Activated naive CD8-positive, alpha-beta T cell (primary cell): ENCODE data around the gene DOCK8.
A peak's percentile ranks its signal among the peaks of the same experiment; 100 is the strongest.
"Not testable (repeated sequence)": the region's sequence is repeated elsewhere in the genome, so short reads cannot be mapped to it uniquely, and the experiment has no call there.

Experiments
- H3K27ac Mint-ChIP-seq: one replicate; pipeline ENCODE4 v1.8.0; 2021; ENCODE audit warnings: mixed read lengths
- H3K27me3 Mint-ChIP-seq: one replicate; pipeline ENCODE4 v1.8.0; 2021; ENCODE audit warnings: mixed read lengths
- H3K36me3 Mint-ChIP-seq: one replicate; pipeline ENCODE4 v1.8.0; 2021; ENCODE audit warnings: mixed read lengths
- H3K4me1 Mint-ChIP-seq: one replicate; pipeline ENCODE4 v1.8.0; 2021; ENCODE audit warnings: low read depth, mixed read lengths
- H3K4me3 Mint-ChIP-seq: one replicate; pipeline ENCODE4 v1.8.0; 2021; ENCODE audit warnings: mild to moderate bottlenecking, mixed read lengths
- H3K9me3 Mint-ChIP-seq: one replicate; pipeline ENCODE4 v1.8.0; 2021; ENCODE audit warnings: low read depth, mixed read lengths

Gene DOCK8

DNA sequence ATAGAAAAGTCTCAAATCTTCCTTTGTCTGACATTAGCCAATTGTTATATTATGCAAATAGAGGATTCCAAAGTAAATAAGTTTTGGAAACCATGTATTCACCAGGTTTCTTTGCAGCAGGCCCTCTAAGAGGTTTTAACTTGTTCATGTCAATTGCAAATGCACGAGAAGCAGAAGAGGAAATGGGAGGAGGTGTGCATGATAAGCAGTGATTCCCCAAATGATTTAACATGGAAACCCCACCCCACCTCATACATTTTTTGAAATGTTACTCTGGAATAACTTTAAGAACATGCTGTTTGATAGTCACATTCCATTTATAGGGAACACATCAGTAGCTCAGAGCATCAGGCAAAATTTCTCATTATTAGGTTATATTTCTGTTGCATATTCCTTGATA, 190.7 kb downstream of the DOCK8 start:
- Mint-ChIP-seq H3K27me3 (no peaks in the 10 kb centered on the region), H3K36me3 (peaks cover 30% of the 10 kb centered on the region), H3K9me3 (no peaks in the 10 kb centered on the region), H3K27ac (no peak overlapping the region), H3K4me1 (no peaks in the 10 kb centered on the region), H3K4me3 (no peak overlapping the region)

GRCh38 chr9:406886-407654, 192.4 kb downstream of the DOCK8 start:
- no peaks in the 10 kb centered on the region for H3K4me1 Mint-ChIP-seq
- H3K9me3 Mint-ChIP-seq = no peaks in the 10 kb centered on the region
- H3K27me3 Mint-ChIP-seq = no peaks in the 10 kb centered on the region
- peaks cover 31% of the 10 kb centered on the region for H3K36me3 Mint-ChIP-seq
- H3K27ac Mint-ChIP-seq = peak overlapping the region; percentile 58
- no peak overlapping the region for H3K4me3 Mint-ChIP-seq

DNA sequence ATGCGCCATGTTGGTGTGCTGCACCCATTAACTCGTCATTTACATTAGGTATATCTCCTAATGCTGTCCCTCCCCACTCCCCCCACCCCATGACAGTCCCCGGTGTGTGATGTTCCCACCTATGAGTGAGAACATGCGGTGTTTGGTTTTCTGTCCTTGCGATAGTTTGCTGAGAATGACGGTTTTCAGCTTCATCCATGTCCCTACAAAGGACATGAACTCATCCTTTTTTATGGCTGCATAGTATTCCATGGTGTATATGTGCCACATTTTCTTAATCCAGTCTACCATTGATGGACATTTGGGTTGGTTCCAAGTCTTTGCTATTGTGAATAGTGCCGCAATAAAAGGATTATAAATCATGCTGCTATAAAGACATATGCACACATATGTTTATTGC, 195.0 kb downstream of the DOCK8 start:
- H3K27me3 Mint-ChIP-seq, H3K4me1 Mint-ChIP-seq, H3K27ac Mint-ChIP-seq, H3K9me3 Mint-ChIP-seq, H3K4me3 Mint-ChIP-seq: not testable (repeated sequence)
- peaks cover 29% of the 10 kb centered on the region for H3K36me3 Mint-ChIP-seq

- peaks cover 17% of the 10 kb centered on the region for H3K36me3 Mint-ChIP-seq
- no peaks in the 10 kb centered on the region for H3K27me3 Mint-ChIP-seq
- H3K4me3 Mint-ChIP-seq = no peak overlapping the region
- H3K27ac Mint-ChIP-seq = no peak overlapping the region
- no peaks in the 10 kb centered on the region for H3K9me3 Mint-ChIP-seq
- no peaks in the 10 kb centered on the region for H3K4me1 Mint-ChIP-seq
Observed at GRCh38 chr9:414595-414994, 199.9 kb downstream of the DOCK8 start.

DNA sequence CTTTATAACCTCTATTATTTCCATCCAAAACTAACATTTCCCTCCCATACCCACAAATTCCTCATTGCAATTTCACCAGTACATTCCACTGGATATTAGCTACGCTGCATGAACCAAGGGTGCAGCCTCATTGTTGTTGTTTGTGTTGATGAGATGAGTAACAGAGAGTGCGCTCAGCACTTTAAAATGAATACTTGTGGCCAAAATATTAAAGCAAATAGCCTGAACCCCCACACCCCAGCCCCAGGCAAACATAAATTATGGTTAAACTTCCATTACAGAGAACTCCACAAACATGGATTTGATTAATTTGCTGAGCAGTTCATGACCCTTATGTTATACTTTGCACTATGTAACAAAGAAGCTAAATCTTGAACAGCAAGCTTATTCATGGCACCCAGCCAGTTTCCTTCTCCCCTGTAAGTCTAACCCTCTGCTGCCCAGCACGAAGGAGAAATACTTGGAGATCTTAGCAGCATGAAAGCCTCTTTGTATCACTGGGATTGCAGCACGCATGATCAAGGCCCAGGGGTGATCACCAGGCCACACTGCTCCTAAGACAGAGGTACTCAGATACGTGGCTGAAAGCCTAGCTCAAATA, 205.0 kb downstream of the DOCK8 start:
- no peaks in the 10 kb centered on the region for H3K9me3 Mint-ChIP-seq
- no peaks in the 10 kb centered on the region for H3K27me3 Mint-ChIP-seq
- H3K27ac Mint-ChIP-seq = no peak overlapping the region
- peaks cover 17% of the 10 kb centered on the region for H3K36me3 Mint-ChIP-seq
- H3K4me1 Mint-ChIP-seq = no peaks in the 10 kb centered on the region
- H3K4me3 Mint-ChIP-seq = no peak overlapping the region

GRCh38 chr9:421896-422295, 207.2 kb downstream of the DOCK8 start:
- H3K27me3 Mint-ChIP-seq = no peaks in the 10 kb centered on the region
- H3K27ac Mint-ChIP-seq = no peak overlapping the region
- H3K9me3 Mint-ChIP-seq = no peaks in the 10 kb centered on the region
- no peak overlapping the region for H3K4me3 Mint-ChIP-seq
- no peaks in the 10 kb centered on the region for H3K4me1 Mint-ChIP-seq
- peaks cover 10% of the 10 kb centered on the region for H3K36me3 Mint-ChIP-seq

DNA sequence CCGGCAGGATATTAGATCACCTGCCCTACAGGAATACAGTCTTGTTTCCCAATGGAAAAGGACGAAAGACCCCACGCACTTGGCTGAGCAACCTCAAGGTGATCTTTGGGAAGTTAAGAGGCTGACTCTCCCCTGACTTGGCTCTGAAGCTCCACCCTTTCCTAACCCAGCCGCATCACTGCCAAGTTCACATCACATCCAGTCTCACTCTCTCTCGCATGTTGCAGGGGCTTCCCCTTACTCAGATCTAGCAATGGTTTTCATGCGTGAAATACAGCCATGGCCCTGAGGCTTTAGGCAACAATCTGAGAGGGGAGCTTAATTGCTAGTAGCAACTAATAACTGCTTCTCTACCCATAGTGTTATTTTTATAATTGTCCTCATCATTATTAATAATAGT, 211.6 kb downstream of the DOCK8 start:
- H3K27ac Mint-ChIP-seq = peak overlapping the region; percentile 73
- H3K36me3 Mint-ChIP-seq = peaks cover 9% of the 10 kb centered on the region
- no peaks in the 10 kb centered on the region for H3K9me3 Mint-ChIP-seq
- no peak overlapping the region for H3K4me3 Mint-ChIP-seq
- no peaks in the 10 kb centered on the region for H3K4me1 Mint-ChIP-seq
- H3K27me3 Mint-ChIP-seq = no peaks in the 10 kb centered on the region

GRCh38 chr9:426976-427375, 212.3 kb downstream of the DOCK8 start:
- Mint-ChIP-seq H3K27ac (no peak overlapping the region), H3K4me3 (no peak overlapping the region), H3K4me1 (no peaks in the 10 kb centered on the region), H3K27me3 (no peaks in the 10 kb centered on the region), H3K9me3 (no peaks in the 10 kb centered on the region), H3K36me3 (peaks cover 9% of the 10 kb centered on the region)

DNA sequence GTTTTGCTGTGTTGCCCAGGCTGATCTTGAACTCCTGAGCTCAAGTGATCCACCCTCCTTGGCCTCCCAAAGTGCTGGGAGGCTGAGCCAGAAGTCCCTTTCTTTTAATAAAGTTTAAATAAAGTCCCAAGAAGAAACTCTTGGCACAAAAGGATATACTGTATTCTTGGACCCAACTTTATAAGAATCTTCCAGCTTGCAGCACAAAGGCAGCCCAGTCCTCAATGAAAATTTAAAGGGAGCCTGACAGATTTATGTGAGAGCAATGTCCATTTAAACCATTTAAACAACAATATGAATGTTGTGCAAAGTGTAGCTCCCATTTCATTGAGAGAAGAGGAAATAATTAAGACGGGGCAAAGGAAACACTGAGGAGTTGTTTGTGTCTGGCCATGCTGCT, 217.0 kb downstream of the DOCK8 start:
- Mint-ChIP-seq H3K27me3 (no peaks in the 10 kb centered on the region), H3K4me1 (no peaks in the 10 kb centered on the region), H3K4me3 (no peak overlapping the region), H3K9me3 (no peaks in the 10 kb centered on the region), H3K36me3 (peaks cover 7% of the 10 kb centered on the region), H3K27ac (no peak overlapping the region)

- no peaks in the 10 kb centered on the region for H3K4me1 Mint-ChIP-seq
- no peaks in the 10 kb centered on the region for H3K27me3 Mint-ChIP-seq
- H3K9me3 Mint-ChIP-seq = no peaks in the 10 kb centered on the region
- peak overlapping the region; percentile 3 for H3K27ac Mint-ChIP-seq
- H3K4me3 Mint-ChIP-seq = no peak overlapping the region
- peaks cover 5% of the 10 kb centered on the region for H3K36me3 Mint-ChIP-seq
Observed at GRCh38 chr9:436482-436881, 221.8 kb downstream of the DOCK8 start.

DNA sequence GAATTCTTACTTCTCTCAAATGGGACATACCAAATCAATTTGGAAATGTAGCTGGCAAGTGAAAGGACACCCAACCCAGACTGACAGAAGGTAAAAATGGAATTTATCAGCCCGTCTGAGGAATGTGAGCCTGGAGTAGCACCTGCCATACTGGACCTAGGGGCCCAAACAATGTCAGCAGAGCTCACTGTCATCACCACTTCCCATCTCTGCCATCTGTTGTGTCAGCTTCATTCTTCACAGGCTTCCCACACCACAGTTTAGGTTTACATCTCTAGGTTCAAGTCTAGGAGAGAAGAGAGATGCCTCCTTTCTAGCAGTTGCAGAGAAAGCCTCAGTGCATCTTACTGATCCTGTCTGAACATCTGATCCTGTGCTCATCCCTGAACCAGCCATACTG, 222.4 kb downstream of the DOCK8 start:
- Mint-ChIP-seq H3K36me3 (peaks cover 5% of the 10 kb centered on the region), H3K4me1 (no peaks in the 10 kb centered on the region), H3K27ac (no peak overlapping the region), H3K4me3 (no peak overlapping the region), H3K9me3 (no peaks in the 10 kb centered on the region), H3K27me3 (no peaks in the 10 kb centered on the region)

GRCh38 chr9:437574-438001, 222.9 kb downstream of the DOCK8 start:
- H3K9me3 Mint-ChIP-seq = no peaks in the 10 kb centered on the region
- H3K36me3 Mint-ChIP-seq = peaks cover 5% of the 10 kb centered on the region
- H3K27me3 Mint-ChIP-seq = no peaks in the 10 kb centered on the region
- no peaks in the 10 kb centered on the region for H3K4me1 Mint-ChIP-seq
- peak overlapping the region; percentile 47 for H3K27ac Mint-ChIP-seq
- no peak overlapping the region for H3K4me3 Mint-ChIP-seq

GRCh38 chr9:438066-438465, 223.4 kb downstream of the DOCK8 start:
- Mint-ChIP-seq H3K4me1 (no peaks in the 10 kb centered on the region), H3K27me3 (no peaks in the 10 kb centered on the region), H3K9me3 (no peaks in the 10 kb centered on the region), H3K36me3 (peaks cover 5% of the 10 kb centered on the region), H3K4me3 (no peak overlapping the region), H3K27ac (peak overlapping the region; percentile 47)

DNA sequence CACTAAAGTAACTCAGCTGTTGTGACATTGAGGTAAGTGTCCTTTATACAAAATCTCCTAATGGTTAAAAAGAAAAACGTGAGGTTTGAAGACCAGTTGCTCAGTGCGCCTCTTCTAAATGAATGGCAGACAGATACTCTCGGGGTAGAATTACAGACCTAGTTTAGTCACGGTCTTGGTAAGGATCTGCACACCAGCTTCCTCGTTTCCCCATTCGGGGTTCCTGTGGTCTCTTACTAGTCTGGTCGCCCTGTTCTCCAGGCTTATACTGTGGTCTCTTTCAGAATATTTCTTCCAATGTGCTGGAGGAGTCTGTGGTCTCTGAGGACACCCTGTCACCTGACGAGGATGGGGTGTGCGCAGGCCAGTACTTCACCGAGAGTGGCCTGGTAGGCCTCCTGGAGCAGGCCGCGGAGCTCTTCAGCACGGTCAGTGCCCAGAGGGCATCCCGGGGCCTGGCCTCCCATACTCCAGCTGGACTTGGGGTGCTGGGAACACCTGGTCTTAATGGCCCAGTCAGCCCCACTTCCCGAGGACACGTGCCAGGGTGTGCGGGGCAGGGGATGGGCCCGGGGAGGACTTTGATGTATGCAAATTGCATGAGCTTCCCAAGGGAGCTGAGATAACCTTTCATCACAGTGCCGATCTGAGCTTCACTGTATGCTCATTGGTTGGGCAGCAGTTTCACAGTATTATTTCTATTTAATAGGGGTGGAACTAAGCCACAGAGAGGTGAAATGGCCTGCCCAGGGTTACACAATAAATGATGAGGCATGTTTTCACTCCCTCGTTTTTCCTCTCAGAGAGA, 224.5 kb downstream of the DOCK8 start:
- Mint-ChIP-seq H3K9me3 (no peaks in the 10 kb centered on the region), H3K27me3 (no peaks in the 10 kb centered on the region), H3K36me3 (peaks cover 8% of the 10 kb centered on the region), H3K27ac (no peak overlapping the region), H3K4me1 (no peaks in the 10 kb centered on the region), H3K4me3 (no peak overlapping the region)

DNA sequence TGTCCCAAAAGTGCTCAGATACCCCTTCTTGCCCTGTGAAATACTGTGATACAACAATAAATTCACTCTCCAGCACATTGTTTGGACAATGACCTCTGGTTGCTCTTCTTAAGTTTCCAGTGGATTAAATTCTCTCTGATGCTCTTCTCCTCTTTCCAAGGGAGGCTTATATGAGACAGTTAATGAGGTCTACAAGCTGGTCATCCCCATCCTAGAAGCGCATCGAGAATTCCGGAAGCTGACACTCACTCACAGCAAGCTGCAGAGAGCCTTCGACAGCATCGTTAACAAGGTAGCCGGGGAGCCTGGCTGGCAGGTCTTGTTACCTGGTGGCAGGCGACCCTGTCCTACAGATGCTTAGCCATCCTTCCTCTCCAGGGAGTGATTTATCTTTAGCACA, 226.5 kb downstream of the DOCK8 start:
- Mint-ChIP-seq H3K27me3 (no peaks in the 10 kb centered on the region), H3K27ac (no peak overlapping the region), H3K4me3 (no peak overlapping the region), H3K9me3 (no peaks in the 10 kb centered on the region), H3K4me1 (no peaks in the 10 kb centered on the region), H3K36me3 (peaks cover 17% of the 10 kb centered on the region)
